GM13976 (cell line): ENCODE results near the gene GXYLT2.

ENCODE experiments used
- DNase-seq: peaks from one replicate; pipeline ENCODE4 v3.0.0; 2012; ENCODE audit warnings: low spot score
- CTCF ChIP-seq: IDR thresholded peaks from 2 replicates; pipeline ENCODE4 v1.5.1; 2012; ENCODE audit warnings: borderline replicate concordance, mild to moderate bottlenecking; ENCODE audit not compliant: insufficient read depth; ENCODE audit errors: extremely low read depth, missing control alignments, control extremely low read depth
- in situ Hi-C: fragments of 300-500 bp; cut with MboI; formaldehyde crosslinking; loops from one replicate; pipeline ENCODE4 v1.12.0; 2022; ENCODE audit warnings: low sequenced_read_pairs, mixed read lengths, inconsistent platforms; ENCODE audit not compliant: unreplicated experiment

Gene GXYLT2

DNA sequence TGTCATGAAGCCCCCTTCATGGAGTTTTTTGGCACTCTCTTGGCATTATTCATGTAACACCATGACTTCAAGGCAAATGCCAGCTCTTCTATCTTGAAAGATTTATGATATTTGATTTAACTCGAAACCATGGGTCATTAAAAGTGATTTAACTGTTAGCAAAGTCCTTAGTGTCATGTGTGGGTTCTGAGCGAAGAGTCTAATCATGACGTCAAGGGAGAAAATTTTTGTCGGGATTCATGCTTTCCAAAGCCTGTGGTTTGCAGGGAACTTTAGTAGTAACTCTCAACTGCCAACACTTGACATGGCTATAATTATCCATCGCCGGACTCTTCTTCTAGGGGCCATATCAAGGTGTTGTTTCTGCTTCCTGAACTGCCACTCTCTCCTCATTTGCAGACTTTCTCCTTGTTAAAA lies 11.5 kb downstream of the GXYLT2 start:
- TF ChIP-seq CTCF = no peak
- in situ Hi-C loops = no loop called here
- no peak for DNase-seq

- no peak for TF ChIP-seq CTCF
- no peak for DNase-seq
- in situ Hi-C loops = no loop called here
Observed at GRCh38 chr3:72900048-72900447, 12.2 kb downstream of the GXYLT2 start.

DNA sequence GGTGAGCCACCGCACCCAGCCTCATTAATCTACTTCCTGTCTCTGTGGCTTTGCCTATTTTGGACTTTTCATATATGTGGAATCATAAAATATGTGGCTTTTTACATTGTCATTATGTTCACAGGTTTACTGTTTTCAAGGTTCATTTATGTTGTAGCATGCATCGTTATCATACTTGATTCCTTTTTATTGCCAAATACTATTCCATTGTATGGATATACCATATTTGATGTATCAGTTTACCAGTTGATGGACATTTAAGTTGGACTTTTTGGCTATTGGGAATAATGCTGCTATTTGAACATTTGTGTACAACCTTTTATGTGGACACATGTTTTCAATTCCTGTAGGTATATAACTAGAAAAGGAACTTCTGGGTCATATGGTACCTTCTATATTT lies 14.0 kb downstream of the GXYLT2 start:
- in situ Hi-C loops = no loop called here
- no peak for DNase-seq
- no peak for TF ChIP-seq CTCF

- TF ChIP-seq CTCF = no peak
- DNase-seq = no peak
- in situ Hi-C loops = no loop called here
Observed at GRCh38 chr3:72903004-72903403, 15.2 kb downstream of the GXYLT2 start.

- in situ Hi-C loops = no loop called here
- no peak for DNase-seq
- no peak for TF ChIP-seq CTCF
Observed at GRCh38 chr3:72904163-72904562, 16.3 kb downstream of the GXYLT2 start.

DNA sequence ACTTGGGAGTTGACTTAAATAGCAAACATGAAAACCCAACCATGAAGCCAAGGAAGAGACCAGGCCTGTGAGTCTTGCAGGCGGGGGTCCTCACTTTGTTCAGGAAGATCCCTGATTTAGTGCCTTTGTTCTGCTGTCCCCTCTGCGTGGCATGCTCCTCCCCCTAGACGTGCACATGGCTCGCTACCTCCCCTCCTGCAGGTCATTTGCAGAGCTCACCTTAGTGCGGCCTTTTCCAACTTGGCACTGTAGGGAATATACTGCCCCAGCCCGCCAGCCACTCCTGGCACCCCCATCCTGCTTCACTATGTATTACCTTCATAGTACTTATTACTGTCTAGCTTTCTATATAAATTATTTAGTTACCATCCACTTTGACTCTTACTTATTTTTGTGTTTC lies 18.3 kb downstream of the GXYLT2 start:
- in situ Hi-C loops = no loop called here
- no peak for TF ChIP-seq CTCF

More for the DNA sequence above, 18.3 kb downstream of the GXYLT2 start:
- DNase-seq = no peak
